ENCODE data around the gene KRTAP19-8. TPM values are rescaled to one million over a fixed set of nuclear protein-coding genes. Genes with fewer than 3 reads are reported as not detected.

Gene KRTAP19-8
- total and polyA plus RNA-seq, 8 donors: not detected

DNA sequence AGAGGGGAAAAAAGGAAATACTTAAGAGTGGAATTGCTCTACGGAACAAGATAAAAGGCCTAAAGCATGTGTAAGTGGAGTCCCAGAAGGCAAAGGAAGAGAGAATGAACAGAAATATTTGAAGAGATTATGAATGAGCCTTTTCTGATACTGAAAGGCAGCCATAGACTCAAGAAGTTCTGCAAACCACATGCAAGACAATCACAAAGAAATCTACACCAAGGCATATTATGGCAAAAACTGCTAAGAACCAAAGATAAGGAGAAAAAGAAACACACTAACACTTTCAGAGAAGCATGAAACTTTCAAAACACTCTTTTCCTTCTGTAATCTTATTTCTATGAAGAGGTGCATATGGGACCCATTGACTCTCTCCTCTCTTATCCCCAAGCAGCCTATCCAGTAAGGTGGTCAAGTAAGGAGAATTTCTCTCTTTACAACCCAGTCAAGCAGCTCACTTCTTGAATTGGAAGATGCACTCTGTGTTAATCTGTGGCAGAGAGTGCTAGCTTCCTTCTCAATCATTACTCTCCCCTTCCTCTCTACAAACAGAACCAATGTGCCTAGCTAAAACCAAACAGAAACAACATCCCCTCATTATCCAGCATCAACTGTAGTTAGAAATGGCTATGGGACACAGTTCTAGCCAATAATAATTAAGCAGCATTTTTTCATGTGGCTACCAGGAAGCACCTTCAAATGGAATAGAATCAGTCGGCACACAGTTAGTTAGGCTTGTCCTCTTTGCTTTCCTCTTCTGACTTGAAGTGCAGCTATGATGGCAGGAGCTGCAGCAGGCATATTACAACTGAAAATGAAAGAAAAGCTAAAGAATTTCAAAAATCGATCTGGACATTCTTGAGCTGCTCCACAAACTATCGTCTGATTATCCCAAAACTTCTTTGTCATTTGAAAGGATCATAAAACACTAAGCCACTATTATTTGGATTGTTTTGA lies 25.9 kb downstream of the KRTAP19-8 start:
- Histone ChIP-seq H3K4me1 (no peaks in the 10 kb centered on the region), H3K27me3 (no peaks in the 10 kb centered on the region), H3K36me3 (no peaks in the 10 kb centered on the region), H3K9me3 (no peaks in the 10 kb centered on the region), H3K27ac (no peak overlapping the region), H3K4me3 (no peak overlapping the region)
- DNase-seq (no peak), FAIRE-seq (no peak), ATAC-seq (no peak)
- TF ChIP-seq, protein P1, sequence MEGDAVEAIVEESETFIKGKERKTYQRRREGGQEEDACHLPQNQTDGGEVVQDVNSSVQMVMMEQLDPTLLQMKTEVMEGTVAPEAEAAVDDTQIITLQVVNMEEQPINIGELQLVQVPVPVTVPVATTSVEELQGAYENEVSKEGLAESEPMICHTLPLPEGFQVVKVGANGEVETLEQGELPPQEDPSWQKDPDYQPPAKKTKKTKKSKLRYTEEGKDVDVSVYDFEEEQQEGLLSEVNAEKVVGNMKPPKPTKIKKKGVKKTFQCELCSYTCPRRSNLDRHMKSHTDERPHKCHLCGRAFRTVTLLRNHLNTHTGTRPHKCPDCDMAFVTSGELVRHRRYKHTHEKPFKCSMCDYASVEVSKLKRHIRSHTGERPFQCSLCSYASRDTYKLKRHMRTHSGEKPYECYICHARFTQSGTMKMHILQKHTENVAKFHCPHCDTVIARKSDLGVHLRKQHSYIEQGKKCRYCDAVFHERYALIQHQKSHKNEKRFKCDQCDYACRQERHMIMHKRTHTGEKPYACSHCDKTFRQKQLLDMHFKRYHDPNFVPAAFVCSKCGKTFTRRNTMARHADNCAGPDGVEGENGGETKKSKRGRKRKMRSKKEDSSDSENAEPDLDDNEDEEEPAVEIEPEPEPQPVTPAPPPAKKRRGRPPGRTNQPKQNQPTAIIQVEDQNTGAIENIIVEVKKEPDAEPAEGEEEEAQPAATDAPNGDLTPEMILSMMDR (IDR thresholded peaks at IDR 0.05): no peak
- intact Hi-C loops (cut with DNase I): no loop called here
- WGBS, 2 donors: 53 to 66% methylated on average over 4 of the region's 4 CpGs

DNA sequence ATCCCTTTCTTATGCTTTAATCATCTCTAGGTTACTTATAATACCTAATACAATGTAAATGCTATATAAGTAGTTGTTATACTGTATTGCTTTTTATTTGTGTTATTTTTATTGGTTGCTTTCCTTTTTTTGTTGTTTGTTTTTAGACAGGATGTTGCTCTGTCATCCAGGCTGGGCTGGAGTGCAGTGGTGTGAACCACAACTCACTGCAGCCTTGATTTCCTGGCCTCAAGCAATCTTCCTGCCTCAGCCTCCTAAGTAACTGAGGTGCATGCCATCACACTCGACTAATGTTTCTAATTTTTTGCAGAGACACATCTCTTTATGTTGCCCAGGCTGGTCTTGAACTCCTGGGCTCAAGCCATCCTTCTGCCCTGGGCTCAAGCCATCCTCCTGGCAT lies 26.9 kb downstream of the KRTAP19-8 start:
- H3K9me3 ChIP-seq: no peaks in the 10 kb centered on the region
- 44 to 57% methylated on average over 1 of the region's 1 CpG for WGBS, 2 donors
- DNase-seq (no peak), FAIRE-seq (no peak), ATAC-seq (no peak)
- no peak overlapping the region for H3K27ac ChIP-seq
- no peak overlapping the region for H3K4me3 ChIP-seq
- intact Hi-C loops (cut with DNase I): no loop called here
- H3K27me3 ChIP-seq: no peaks in the 10 kb centered on the region
- TF ChIP-seq, protein P1 (IDR thresholded peaks at IDR 0.05): no peak
- H3K36me3 ChIP-seq: no peaks in the 10 kb centered on the region
- no peaks in the 10 kb centered on the region for H3K4me1 ChIP-seq

DNA sequence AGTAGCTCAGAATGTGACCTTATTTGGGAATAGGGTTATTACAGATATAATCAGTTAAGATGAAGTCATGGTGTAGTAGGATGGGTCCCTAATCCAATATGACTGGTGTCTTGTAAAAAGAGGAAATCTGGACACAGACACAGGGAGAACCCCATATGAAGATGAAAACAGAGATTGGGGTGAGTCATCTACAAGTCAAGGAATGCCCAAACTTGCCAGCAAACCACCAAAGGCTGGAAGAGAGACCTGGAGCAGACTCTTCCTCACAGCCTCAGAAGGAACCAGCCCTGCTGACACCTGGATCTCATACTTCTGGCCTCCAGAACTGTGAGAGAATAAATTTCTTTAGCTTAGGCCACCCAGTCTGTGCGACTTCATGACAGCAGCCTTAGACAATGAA lies 29.9 kb downstream of the KRTAP19-8 start:
- no peak for ATAC-seq
- FAIRE-seq: no peak
- intact Hi-C loops (cut with DNase I): no loop called here

DNA sequence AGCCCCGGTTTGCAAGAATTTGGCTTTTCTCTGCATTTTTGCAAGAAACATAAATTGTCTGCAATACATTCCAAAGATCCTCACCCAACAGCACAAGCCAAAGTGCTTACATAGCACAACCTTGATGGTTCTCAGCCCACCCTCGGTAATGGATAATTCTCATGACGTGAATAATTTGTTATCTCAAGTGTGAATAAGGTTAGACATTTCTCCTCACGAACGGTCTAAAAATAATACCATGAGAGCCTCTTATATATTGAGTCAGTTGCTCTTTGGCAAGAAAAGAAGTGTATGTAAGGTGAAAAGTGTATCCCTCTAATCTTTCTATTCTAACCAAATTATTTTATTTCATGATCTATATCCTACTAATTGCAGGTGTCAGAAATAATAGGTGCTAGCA lies 33.3 kb downstream of the KRTAP19-8 start:
- 59 to 70% methylated on average over 5 of the region's 5 CpGs for WGBS, 2 donors
- no peak overlapping the region for H3K4me3 ChIP-seq
- DNase-seq (no peak), FAIRE-seq (no peak), ATAC-seq (no peak)
- no peaks in the 10 kb centered on the region for H3K36me3 ChIP-seq
- H3K9me3 ChIP-seq: no peaks in the 10 kb centered on the region
- intact Hi-C loops (cut with DNase I): no loop called here
- TF ChIP-seq, protein P1 (IDR thresholded peaks at IDR 0.05): no peak
- H3K4me1 ChIP-seq: no peaks in the 10 kb centered on the region
- no peaks in the 10 kb centered on the region for H3K27me3 ChIP-seq
- H3K27ac ChIP-seq: no peak overlapping the region

More for the DNA sequence above, 29.9 kb downstream of the KRTAP19-8 start:
- Histone ChIP-seq H3K36me3 (no peaks in the 10 kb centered on the region), H3K4me3 (no peak overlapping the region), H3K27me3 (no peaks in the 10 kb centered on the region), H3K9me3 (no peaks in the 10 kb centered on the region), H3K4me1 (no peaks in the 10 kb centered on the region), H3K27ac (no peak overlapping the region)
- 62 to 68% methylated on average over 1 of the region's 1 CpG for WGBS, 2 donors
- no peak for DNase-seq
- TF ChIP-seq, protein P1 (IDR thresholded peaks at IDR 0.05): no peak

DNA sequence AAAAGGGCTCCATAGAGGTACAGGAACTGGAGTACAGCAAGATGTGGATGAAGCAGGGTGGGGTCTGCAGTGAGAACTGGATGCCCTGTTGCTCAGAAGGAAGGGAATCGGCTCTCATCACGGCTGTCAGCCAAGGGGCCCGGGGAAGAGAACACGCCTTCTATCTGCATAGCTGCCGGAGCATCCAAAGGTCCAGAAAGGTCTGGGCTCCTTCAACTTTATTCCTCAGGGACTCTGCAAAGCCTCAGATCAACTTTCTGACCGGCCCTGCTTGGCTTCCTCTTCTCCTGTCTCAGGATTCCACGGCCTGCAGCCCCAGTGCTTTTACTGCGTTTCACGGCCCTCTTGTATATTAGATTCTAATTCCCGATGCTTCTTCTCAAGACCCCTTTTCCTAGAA lies 34.8 kb downstream of the KRTAP19-8 start:
- intact Hi-C loops (cut with DNase I): no loop called here
- no peaks in the 10 kb centered on the region for H3K9me3 ChIP-seq
- H3K36me3 ChIP-seq: no peaks in the 10 kb centered on the region
- H3K4me1 ChIP-seq: no peaks in the 10 kb centered on the region
- 62 to 80% methylated on average over 10 of the region's 10 CpGs for WGBS, 2 donors
- no peak overlapping the region for H3K27ac ChIP-seq
- no peak for FAIRE-seq
- no peak for DNase-seq
- no peak overlapping the region for H3K4me3 ChIP-seq
- ATAC-seq: no peak
- no peaks in the 10 kb centered on the region for H3K27me3 ChIP-seq
- TF ChIP-seq, protein P1 (IDR thresholded peaks at IDR 0.05): no peak
